Urothelium cell line (cell line): ENCODE data around the gene MRPL53.

ENCODE experiments used
- DNase-seq: peaks from one replicate; pipeline ENCODE4 v3.0.0; 2011; ENCODE audit warnings: low spot score, mixed read lengths
- FAIRE-seq: peaks from 2 replicates; lab custom pipeline; 2011; peaks lifted over from hg19 to GRCh38; lab: Jason Lieb, UNC

Gene MRPL53

DNA sequence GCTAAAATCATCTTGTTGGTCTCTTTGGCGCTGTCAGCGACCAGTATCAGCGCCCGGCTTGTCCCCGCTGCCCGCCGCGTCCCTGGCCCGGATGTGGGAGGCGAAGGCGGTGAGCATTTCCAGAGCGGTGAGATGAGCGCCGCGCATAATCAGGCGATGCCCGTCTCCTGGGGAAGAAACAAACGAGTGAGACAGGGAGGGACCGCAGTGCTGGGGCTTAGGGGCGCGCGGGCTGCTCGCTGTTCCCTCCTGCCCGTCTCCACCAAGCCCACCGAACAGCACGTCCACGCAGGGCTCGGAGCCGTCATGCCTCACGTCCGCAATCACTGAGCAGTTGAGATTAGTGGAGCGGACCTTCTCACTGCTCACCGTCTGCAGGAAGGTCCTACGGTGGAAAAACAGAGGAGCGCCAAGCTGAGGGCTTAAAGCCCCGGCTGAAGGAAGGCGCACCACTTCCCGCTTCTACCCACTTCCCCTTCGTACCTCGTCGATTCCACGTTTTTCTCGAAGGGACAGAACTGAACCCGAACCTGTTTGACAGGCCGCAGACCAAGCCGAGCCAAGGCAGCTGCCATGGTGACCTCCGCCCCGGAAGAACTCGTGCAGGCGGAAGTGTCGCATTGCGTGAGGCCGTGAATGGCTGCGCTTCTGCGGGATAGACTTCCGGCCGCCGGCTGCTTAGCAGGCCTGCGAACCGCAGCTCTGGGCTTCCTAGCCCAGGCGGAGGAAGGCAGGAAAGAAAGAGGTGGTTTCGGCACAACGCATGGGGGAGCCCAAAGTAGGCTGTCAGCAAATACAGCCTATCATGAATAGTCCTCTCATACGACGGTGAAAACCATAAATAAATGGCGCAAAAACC is at the start of gene MRPL53:
TSS of gene MRPL53 (minus strand) at position 595 of the 859 bp plus-strand sequence. CDS start at position 575, 20 bp downstream.
- peak; percentile 92 for DNase-seq
- peak; percentile 85 for FAIRE-seq

DNA sequence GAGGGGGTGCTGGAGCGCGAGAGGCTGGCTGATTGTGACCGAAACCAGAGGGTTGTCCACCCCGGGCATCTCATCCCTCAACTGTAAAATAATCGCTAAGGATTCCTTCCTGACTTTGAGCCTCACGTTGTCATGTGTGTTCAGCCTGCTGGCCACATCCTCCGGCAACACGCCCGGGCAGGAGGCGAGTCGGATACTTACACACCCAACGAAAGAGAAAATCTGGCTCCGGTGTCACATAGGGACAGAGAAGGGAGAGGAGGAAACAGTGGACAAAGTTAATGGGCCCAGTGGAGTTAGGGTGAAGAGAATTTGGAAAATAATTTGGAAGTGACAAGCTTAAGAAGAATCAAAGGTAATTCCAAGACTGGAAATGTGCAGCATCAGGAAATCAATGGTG is 44.2 kb upstream of the MRPL53 start:
- DNase-seq (no peak), FAIRE-seq (no peak)

GRCh38 chr2:74515981-74516633 is 43.6 kb upstream of the MRPL53 start:
- no peak for DNase-seq
- no peak for FAIRE-seq

- DNase-seq (no peak), FAIRE-seq (no peak)
Observed at GRCh38 chr2:74515271-74515980, 42.9 kb upstream of the MRPL53 start.

- peak; percentile 62 for FAIRE-seq
- no peak for DNase-seq
Observed at GRCh38 chr2:74514368-74515270, 42.1 kb upstream of the MRPL53 start, which contains the start of gene TLX2. TLX2 (plus strand) TSS chr2:74514450; CDS start chr2:74514807, 357 bp downstream.

DNA sequence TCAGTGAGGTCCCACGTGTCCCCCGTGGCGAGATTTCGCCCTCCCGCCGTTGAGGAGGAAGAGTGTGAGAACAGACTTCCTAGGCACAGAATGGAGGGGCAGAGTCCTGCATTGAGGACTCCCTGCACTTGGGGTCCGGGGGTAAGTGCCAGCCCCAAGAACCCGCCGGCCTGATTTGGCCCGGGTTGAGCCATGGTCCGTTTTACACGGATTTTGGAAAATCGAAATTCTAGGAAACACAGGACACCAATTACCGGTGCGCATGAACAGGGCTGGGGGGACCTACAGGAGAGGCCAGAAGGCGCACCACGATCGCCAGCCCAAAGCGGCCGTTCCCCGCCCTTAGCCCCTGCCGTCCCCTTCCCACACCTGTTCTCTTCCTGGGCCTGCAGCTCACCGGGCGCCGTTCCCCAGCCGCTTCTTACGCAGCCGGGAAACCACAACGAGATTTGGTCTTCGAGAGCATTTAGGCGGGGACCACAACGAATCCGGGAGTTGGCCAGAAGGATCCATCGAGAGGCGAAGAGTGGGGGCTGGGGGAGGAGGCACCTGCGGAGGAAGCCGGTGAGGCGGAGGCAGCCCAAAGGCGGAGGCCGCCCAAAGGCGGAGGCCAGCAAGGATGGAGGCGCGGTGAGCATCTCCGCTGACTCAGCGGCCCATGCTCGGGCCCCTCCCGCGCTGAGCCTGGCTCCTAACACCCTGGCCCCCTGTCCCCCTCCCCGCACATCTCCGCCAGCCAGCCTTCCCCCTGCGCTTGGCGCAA is 41.3 kb upstream of the MRPL53 start:
- no peak for FAIRE-seq
- peak; percentile 74 for DNase-seq

DNA sequence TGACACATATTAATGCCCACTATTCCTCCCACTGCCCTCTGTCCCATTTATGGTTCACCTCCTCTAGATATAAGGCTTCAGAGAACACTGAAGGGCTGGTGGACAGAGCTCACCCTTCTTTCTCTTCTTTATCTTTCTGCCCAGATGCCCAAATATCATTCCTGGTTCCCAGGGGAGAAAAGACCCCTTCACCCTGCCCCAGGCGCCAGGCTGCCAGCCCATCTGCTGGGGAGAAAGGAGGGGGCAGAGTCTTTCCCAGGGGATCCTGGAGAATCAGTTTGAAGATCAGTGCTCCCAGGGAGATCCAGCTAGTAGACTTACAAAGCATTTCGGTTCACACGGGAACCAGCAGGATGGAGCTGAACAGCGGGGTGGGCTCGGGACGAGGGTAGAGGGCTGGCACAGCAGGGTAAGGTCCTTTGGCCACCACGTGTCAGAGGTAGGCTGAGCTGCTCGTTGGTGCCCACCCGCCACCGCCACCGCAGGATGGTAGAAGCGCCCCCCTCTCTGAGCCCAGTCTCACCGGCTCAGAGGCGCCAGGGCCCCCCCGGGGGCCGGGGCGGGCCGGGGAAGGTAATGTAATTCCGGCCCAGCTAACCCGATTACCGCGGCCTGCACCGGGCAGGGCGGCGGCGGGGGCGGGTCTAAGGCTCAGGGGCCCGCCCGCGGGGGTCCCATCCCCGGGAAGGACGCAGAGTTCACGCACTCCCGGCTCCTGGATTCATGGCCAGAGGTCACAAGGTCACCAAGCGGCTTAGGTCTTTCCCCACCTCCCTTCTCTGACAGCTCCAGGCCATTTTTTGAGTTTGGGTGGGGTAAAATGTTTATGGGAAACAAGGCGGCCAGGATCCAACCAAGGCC is 40.5 kb upstream of the MRPL53 start:
- no peak for FAIRE-seq

GRCh38 chr2:74511104-74511989 is 38.9 kb upstream of the MRPL53 start:
- DNase-seq (no peak), FAIRE-seq (no peak)

More for the DNA sequence above, 40.5 kb upstream of the MRPL53 start:
- DNase-seq, result no peak

DNA sequence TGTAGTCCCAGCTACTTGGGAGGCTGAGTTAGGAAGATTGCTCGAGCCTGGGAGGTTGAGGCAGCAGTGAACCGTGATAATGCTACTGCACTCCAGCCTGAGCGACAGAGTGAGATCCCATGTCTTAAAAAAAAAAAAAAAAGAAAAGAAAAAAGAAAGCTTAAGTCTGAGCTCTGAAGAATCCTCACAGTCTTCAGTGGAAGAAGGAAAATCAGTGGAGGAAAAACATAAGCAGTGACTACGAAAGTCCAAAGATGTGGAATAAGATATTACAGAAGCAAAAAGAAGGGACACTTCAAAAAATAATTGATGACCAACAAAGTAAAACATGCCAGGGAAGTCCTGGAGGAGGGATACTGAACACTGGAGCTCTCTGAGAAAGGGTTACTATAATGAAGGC is 37.8 kb upstream of the MRPL53 start:
- no peak for FAIRE-seq

DNA sequence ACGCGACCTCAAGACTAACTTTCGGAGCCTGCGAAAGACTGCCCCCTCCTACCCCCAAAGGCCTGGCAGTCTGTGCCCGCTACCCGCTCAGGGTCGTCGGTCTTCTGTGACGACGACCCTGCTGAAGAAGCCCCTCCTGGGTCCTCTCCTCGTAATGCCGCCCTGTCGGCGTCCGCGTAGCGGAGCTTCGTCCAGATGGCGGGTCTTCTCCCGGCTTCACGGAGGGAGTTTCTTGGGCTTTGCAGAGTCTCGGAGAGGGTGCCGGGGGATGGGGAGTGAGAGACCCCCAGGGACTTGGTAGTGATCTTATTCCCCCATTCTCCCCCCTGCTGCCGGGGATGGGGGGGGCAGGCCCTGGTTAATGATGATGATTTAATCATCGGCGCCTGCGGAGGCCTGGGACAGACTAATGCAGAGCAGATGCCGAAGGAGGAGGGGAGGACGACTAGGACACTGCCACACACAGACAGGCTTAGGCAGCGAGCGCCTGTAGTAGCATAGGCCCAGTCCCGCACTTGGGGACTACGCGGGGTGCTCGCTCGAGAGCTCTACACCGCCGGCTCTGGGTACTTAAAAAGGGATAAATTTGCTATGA is 35.5 kb upstream of the MRPL53 start:
- DNase-seq (peak; percentile 65), FAIRE-seq (no peak)

More for the DNA sequence above, 37.8 kb upstream of the MRPL53 start:
- DNase-seq, result no peak

- DNase-seq (peak; percentile 99), FAIRE-seq (peak; percentile 84)
Observed at GRCh38 chr2:74507145-74507925, 34.9 kb upstream of the MRPL53 start, which contains the start of gene PCGF1. PCGF1 (minus strand) TSS chr2:74507695; CDS start chr2:74507668, 27 bp downstream.

DNA sequence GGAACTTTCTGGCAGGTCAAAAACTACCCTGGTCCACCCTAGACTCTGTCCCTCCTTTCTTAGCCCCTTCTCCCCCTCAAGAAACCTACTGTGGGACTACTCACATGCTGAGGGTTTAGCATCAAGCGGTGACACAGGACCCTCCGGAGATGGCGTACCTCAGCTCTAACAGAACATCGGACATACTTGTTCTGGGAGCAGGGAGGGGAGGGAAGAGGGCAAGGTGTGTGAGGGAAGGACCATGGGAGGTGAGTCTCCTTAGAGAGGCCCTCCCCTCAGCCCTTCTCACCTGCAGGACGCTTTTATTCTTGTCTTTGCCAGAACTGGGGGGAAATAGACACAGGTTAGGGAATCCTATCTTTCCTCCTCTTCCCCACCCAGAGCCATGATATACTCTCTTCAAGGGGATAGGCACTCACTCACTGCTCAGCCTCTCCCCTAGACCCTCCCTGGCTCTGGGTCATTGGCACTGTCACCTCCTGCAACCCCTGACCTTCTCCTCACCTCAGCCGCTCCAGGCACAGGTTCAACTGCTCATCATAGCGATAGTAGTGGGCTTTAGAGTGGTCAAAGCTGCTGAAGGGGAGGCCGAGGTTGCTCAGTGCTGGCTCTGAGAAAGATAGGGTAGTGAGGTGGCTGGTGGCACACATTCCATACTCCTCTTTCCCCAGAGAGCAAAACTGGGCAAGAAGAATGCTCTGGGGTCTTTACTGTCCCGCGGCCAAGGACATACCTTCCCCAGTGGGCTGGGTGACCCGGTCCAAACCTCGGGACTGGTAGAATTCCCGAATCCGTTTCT is 33.2 kb upstream of the MRPL53 start:
- FAIRE-seq, result no peak
- no peak for DNase-seq

DNA sequence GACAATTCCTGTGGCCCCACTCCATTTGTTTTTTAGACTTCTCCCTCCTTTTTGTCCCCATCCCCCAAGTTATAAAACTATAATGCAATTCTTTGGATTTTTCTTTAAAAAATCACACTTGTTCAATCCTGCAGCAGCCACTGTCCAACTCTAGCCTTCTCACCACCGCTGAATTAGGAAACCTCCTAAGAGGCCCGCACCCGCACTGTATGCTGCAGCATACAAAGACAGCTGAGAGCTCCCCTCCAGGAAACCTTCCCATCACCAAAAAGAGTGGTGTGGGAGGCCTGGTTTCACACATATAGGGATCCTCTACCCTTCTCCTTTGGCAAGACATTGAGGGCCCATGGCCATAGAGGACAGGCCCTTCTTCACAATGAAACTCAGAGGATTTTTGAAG is 32.1 kb upstream of the MRPL53 start:
- no peak for DNase-seq
- no peak for FAIRE-seq

GRCh38 chr2:74503506-74504475 is 31.3 kb upstream of the MRPL53 start:
- FAIRE-seq, result no peak
- peak; percentile 37 for DNase-seq
